ENCODE results near the gene FAM110D.

The FAM110D gene

DNA sequence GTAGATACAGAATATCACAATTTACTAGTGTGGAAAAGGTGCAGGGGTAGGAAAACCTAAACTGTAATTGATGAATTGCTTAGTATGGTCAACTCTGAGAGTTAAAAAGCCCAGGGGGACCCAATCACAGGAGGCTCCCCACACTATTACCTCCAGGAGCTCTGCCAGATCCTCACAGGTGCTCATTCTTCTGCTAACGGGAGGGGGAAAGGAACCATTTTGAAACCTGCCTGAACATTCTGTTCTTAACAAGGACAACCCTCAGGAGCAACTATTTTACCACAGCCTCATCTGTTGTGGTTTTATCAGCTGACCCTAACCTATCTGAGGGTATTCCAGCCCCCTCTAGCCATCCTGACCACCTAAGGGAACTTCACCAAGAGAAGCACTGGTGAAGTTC is 28.2 kb upstream of the FAM110D start:
- no peak for DNase-seq

DNA sequence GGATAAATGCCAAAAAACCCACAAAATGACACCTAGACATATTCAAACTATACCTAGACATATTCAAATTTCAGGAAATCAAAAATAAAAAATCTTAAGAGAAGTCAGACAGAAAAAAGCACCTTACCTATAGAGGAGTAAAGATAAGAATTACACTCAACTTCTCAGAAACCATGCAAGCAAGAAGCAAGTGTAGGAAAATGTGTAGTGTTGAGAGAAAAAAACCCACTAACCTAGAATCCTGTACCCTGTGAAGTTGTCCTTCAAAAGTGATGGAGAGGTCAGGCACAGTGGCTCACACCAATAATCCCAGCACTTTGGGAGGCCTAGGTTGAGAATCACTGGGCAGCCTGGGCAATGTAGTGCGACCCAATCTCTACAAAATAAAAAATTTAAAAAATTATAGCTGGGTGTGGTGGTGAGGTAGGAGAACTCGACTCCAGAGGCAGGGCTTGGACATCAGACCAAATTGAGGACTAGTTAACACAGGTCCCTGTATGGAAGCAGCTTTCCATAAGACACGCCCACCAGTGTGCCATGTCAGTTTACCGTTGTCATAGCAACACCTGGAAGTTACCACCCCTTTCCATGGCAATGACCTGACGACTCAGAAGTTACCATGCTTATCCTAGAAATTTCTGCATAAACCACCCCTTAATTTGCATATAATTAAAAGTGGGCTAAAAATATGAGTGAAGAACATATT is 26.6 kb upstream of the FAM110D start:
- DNase-seq: no peak

DNA sequence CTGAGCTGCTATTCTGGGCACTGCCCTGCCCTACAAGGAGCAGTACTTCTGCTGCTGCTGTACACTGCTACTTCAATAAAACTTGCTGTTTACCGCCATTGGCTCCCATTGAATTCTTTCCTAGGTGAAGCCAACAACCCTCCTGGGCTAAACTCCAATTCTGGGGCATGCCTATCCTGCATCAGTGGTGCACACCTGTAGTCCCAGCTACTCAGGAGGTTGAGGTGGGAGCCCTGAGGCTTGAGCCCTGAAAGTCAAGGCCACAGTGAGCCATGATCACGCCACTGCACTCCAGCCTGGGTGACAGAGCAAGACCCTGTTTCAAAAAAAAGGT is 26.1 kb upstream of the FAM110D start:
- DNase-seq: no peak

DNA sequence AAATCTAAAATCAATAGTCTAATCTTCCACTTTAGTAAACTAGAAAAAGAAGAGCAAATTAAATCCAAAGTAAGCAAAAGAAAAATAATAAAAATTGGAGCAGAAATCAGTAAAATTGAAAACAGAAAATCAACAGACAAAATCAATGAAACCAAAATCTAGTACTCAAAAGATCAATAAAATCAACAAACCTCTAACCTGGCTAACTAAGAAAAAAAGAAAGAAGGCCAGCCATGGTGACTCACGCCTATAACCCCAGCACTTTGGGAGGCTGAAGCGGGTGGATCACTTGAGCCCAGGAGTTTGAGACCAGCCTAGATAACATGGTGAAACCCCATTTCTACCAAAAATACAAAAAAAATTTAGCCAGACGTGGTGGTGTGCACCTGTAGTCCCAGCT is 24.4 kb upstream of the FAM110D start:
- DNase-seq: no peak

DNA sequence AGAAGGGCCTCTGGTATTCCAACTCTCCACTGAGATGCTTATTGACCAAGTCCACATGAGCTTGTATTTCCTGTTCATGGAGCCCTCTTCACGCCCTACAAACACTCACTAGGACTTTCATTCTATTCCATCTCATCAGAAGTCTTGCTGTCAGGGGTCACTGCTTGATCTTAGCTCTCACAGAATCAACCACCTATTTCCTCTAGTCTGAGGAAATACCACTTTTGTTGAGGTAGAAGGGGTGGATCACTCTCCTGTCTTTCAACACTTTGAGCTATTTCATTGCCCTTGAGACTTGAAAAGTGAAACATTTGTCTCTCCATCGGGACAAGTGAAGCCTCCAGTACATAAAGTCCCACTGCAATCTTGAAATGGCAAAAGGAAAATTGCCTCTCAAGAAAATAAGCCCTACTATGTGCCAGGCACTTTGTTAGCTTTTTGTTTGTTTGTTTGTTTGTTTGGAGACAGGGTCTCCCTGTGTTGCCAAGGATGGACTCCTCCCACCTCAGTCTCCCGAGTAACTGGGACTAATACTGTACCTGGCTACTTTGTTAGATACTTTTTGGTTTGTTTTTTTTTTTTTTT is 19.8 kb upstream of the FAM110D start:
- DNase-seq: no peak

DNA sequence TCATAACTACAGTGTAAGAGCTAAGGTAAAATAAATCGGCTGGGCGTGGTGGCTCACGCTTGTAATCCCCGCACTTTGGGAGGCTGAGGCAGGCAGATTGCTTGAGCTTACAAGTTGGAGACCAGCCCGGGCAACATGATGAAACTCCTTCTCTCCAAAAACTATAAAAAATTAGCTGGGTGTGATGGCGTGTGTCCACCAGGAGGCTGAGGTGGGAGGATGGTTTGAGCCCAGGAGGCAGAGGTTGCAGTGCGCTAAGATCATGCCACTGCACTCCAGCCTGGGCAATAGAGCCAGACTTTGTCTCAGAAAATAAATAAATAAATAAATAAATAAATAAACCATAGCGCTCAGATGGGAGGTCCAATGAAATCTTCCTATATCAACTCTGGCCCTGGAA is 16.7 kb upstream of the FAM110D start:
- no peak for DNase-seq

DNA sequence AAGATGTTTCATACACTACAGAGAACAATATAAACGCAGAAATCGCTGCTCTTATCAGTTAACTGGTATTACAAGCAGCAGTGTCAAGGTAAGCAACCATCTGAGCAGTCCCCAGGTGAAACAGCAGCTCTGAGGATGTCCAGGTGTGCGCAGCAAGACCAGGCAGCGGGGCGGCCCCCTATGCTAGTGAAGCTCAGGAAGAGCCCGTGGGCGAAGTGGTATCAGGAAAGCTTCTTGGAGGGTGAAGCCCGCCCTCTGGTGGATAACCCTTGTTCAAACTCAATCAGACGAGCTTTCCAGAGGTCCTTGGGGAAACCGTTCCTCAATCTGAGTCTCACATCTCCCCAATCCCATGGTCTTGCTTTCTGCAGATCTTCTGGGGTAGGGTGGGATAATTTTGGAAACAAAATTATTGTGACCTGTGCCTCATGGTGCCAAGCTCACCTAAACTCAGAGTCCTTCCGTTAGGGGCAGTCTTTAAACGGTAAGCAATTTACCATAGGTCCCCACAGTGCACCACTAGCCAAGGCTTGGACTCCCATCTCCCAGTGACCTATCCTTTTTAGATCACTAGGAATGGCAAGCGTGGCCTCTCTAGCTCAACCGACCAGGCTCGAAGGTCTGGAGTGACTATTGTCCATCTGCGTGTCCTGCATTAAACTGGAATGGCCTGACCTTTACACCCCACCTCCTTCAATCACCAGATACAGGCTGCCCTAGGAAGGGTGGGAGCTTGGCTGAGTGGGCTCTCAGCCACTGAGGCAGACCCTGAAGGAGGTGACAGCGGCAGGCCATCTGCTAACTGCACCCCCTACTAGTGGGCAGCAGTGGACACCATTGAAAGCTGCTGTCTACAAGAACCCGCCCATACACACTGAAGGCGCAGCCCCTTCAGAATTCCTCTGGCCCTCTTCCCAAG is 13.6 kb upstream of the FAM110D start:
- peak; percentile 77 for DNase-seq

DNA sequence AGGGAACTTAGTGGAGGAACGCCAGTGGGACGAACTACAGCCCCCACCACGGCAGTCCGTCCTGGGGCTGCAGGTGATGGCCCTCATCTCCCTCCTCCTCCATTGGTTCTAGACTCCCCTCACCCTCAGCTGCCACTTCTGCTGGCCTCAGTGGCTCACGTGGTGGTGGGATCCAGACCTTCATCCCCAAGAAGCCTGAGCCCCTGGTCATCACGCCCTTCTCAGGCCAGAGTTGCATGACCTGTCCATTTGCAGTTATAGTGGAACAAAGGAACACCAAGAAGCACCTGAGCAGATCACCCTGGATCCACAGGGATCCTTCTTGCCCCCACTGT is 13.0 kb upstream of the FAM110D start:
- DNase-seq: no peak

DNA sequence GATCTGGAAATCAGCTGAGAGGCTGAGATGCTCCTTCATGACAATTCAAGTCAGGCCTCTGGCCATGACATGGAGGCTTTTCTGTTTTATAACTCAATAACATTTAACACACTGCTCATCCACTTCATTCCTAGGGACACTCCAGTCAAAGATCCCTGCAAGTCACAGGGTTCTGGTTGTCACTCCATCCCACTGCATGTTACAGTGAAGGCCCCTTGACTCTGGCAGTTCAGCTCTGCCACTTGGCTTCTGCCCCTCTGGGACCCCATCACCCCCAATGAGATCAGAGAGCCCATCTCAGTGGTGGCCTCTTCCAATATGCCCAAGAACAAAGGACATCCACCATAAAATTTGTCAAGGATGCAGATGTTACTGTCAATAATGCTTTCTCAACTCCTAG is 10.0 kb upstream of the FAM110D start:
- DNase-seq: no peak

DNA sequence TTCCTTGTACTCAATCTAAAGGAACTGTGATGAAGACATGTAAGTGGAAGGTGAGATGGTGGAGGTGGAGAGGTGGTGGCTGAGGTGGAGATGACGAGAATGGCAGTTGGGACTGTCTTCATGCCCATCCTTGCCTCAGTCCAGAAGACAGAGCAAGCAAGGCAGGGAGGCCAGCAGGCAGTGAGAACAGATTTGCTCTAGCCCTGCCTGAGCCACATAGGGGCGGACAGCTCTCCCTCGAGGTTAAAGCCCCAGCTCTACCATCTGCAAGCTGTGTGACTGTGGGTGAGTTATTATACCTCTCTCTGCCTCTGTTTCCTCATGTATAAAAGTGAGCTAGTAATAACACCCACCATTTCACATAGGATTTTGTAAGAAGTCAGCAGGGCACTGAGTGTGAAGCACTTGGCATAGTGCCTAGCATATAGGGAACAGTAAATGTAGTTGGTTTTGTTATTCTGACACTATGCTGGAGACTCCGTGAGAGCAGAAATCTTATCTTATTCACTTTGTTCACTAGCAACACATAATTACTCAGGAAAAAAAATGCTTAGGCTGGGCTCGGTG is 4.8 kb upstream of the FAM110D start:
- DNase-seq: no peak

DNA sequence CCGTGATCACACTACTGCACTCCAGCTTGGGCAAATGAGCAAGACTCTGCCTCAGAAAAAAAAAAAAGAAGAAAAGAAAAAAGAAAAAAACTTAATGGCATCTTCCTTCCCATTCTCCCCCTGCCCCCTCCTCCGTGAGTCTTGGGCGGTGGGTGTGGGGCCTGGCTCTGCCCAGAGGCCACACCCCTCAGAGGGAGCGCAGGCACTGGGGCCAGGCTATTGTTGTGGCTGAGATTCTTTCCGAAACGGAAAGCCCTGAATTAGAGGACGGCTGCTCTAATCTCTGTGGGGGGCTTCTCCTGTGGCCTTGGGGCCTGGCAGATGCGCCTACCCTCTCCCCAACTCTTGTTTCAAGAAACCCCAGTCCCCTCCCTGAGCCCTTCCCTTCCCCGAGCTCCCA is 4.1 kb upstream of the FAM110D start:
- no peak for DNase-seq

DNA sequence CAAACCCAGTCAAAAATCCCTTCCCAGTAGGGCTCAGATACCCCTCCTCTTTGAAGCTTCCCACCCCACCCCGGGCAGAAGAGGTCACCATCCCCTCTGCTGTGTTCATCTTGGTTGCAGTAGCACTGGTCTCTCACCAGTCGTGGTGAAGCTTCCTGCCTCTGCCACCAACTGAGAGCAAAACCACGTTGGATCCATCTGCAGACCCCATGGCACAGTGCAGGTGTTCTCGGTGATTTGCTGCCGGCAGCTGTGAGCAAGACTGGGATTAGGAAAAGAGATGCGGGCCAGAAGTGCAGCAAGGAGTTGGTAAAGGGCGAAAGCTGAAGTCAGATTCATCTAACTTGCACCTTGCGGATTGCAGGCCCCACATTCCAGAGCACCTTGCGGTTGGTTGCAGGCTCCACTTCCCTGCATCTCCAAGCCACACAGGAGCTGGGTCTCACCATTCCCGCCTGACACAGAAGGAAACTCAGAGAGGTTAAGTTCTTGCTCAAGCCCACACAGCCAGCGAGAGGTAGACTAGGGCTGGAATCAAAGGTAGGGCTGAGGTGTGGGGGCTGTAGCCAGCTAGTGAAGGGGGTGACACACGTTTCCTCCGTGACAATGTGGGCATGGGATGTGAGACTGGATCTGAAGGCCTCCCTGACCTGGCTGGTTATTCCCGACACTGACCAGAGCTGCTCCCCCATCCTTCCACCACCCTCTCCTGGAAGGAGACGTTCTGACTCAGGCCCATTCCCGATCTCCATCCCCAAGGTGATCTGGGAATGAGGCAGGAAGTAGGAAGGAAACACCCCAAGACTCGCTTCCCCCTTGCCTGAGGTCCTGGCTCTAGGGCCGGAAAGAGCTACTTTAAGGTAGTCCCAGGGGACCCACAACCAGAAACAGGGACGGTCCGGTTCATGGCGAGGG is 3.3 kb upstream of the FAM110D start:
- no peak for DNase-seq

DNA sequence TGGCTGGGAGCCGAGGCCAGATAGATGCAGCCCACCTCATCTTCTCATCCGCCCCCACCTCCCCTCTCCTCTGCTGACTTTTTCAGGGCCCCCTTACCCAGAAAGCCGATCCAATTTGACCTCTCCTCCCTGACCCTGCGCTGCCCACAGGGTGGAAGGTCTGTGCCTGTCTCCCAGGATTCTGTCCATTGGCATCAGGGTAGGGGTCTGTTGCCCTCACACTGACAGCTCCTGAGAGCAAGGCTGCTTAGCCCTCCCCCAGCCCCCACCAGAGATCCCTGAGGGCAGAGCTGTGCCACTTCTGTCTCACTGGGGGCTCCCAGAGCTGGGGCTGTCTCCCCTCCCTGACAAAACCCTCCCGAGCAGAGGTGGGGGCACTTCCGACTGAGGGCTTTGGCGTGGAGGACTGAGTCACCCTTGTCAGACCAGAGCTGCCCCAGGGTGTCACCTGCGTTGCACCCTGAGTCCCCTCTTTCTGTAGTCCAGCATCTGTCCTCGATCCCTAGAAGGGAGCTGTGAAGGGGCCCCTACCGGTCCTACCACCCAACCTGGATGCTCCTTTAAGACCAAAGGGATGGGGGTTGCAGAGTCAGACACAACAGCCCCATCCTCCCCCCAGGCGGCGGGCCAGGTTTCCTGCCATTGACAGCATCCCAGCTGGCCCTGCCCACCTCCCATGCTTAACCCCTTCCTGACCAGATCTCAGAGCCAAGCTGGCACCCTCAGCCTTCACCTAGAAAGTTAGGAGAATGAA is 2.4 kb upstream of the FAM110D start:
- DNase-seq: no peak

DNA sequence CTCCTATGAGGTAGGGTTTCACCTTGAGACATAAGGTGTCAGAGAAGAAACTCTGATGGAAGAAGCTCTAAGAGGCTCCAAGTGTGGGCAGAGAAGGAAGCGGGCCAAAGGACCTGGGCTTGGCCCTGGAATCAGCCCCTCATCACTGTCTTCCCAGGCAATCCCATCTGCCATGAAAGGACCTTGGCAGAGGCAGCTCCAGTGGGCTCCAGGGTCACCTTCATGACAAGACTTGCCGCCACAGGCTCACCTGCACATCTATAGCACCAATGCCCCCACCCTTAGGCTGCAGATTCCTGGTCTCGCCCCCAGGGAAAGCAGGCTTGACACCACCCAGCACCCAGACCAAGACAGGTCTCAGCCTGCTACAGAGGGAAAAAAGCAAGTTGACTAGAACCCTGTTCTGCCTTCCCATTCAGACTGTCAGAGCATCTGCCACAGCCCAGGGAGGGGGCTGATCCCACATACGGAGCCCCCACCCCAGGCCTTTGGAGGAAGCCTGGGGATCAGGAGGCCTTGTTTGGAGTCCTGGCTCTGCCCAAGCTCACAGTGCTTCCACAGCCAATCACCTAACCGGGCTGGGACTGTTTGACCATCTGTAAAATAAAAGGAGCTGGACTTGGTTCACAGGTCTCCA is 490 bp upstream of the FAM110D start:
- no peak for DNase-seq

DNA sequence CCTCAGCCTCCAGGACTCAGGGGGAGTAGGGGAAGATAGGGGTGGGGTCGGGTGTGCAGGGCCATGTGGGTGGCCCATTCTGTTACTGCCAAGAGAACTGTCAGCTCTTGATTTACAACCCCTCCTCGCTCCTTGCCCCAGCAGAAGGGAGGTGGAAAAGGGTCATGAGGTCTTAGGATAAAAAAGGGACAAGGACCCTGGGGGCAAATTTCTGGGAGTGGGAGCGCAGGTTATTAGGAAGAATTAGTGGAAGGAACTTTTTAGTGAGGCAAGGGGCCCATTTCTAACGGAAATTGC is 812 bp downstream of the FAM110D start:
- DNase-seq: no peak

DNA sequence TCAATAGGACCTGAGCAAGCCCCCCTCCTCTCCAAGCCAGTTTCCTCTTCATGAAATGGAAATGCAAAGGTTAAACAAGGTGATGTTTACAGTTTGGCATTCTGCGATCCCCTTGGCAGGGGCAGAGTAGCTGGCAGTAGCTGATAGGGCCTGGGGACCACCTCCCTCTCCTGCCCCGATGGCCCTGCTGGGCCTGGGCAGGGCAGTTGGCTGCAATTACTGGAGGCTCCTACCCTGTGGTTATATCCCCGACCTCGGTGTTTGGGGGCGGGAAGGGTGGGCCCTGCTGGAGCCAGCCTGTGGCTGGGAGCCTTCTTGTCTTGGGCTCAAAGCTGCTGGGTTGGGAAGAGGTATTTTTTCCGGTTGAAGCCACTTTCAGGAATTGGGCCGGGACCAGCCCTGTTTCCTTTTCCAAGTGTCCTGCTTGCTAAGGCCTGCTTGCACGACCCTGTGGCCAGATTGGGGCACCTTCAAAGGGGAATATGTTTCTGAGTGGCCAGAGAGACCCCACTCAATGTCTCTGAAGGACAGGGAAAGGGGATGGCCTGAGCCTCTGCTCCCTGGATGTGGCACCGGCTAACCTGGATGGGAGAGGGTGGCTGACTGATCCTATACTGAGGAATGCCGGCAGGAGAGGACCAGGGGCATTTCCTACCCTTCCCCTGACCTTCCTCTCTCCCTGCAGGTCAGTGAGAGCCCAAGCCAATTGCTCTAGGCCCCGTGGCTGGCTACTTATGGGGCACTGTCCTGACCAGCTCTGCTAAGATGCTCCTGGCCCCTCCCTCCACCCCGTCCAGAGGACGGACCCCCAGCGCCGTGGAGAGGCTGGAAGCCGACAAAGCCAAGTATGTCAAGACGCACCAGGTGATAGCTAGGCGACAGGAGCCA is 1.9 kb downstream of the FAM110D start:
- DNase-seq: no peak

DNA sequence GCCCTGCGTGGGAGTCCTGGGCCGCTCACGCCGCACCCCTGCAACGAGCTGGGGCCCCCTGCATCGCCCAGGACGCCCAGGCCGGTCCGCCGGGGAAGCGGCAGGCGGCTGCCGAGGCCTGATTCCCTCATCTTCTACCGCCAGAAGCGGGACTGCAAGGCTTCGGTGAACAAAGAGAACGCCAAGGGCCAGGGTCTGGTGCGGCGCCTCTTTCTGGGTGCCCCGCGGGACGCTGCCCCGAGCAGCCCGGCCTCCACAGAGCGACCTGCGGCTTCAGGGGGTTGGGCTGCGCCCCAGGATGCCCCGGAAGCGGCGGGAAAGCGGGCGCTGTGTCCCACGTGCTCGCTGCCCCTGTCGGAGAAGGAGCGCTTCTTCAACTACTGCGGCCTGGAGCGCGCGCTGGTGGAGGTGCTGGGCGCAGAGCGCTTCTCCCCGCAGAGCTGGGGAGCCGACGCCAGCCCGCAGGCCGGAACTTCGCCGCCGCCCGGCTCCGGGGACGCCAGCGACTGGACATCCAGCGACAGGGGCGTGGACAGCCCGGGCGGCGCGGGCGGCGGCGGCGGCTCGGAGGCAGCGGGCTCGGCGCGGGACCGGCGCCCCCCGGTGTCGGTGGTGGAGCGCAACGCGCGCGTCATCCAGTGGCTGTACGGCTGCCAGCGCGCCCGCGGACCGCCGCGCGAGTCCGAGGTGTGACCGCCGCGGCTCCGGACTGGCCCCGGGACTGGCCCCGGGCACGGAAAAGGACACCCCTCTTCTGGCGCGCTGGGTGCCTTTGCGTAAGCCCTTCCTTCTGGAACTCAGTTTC is 2.7 kb downstream of the FAM110D start:
- DNase-seq: peak; percentile 29

DNA sequence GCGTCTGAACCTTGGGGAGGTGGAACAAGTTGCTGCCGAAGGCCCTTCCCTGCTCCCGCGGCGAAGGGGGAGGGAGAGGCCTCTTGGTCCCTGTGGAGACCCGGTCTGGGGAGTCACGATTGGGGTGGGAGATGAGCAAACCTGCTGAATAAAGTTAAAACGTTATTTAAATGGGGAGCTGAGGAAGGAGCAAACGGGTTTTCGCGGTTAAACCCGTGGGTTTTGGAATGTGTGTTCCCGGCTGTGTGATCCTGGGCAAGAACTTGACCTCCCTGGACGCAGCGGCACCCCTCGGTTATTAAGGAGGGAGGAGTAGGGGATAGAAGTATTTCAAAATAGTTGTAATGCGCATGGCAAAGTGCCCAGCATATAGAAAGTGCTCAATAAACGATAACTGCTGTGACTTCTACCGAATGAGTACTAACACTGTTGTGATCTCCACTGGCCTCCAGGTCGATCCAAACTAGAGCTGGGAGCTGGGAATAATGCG is 3.4 kb downstream of the FAM110D start:
- DNase-seq: no peak

DNA sequence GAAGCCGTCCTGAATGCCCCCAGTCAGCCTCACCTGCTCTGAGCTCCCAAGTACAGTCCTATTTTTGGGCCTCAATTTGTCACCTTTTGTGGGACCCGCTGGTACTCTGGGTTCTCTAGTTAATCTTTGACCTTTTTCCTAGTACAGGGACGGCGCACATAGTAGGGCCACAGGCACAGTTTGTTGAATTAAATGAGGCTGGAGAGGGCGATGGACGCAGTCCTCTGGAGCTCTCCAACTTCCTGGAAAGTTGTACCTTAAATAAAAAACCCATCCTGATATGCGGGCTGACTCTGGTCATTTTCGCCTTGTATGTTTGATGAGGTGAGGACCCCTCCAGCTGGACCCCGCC is 4.8 kb downstream of the FAM110D start:
- DNase-seq: no peak
